Adrenal gland (tissue), 12 donors: ENCODE results near the gene ST6GALNAC4. TPM values are rescaled to one million over a fixed set of nuclear protein-coding genes. Genes with fewer than 3 reads are reported as not detected.

Source experiments
- DNase-seq, 7 donors: peaks; one replicate each; pipeline ENCODE4 v3.0.0-alpha.2; 2019 to 2020
- H3K27ac ChIP-seq, 5 donors: fragments of 200-600 bp; sonication (generic) in 4 of 5; 1 replicate in 3 of 5; 2 replicates in 2 of 5; pipeline versions ENCODE4 v1.5.1 to v1.8.0; 2016 to 2020; ENCODE audit warnings: mild to moderate bottlenecking in 1 of 5
- H3K27me3 ChIP-seq: fragments of 200-600 bp; 2 replicates; pipeline ENCODE4 v1.8.0; 2021
- H3K36me3 ChIP-seq, 2 donors: fragments of 200-600 bp; replicated peaks in 1 of 2; 1 replicate in 1 of 2; 2 replicates in 1 of 2; pipeline versions ENCODE4 v1.5.1 to v1.8.0; 2018 to 2022
- H3K4me1 ChIP-seq, 2 donors: fragments of 200-600 bp; replicated peaks in 1 of 2; 1 replicate in 1 of 2; 2 replicates in 1 of 2; pipeline versions ENCODE4 v1.5.1 to v1.8.0; 2018 to 2021
- H3K4me3 ChIP-seq, 4 donors: fragments of 200-600 bp; sonication (generic) in 3 of 4; one replicate each; pipeline ENCODE4 v1.5.1; 2016 to 2018
- H3K9me3 ChIP-seq, 3 donors: fragments of 200-600 bp; sonication (generic) in 1 of 3; replicated peaks in 1 of 3; 1 replicate in 2 of 3; 2 replicates in 1 of 3; pipeline versions ENCODE4 v1.5.1 to v1.8.0; 2016 to 2021
- CTCF ChIP-seq, 6 experiments: fragments of 450-650 bp in 4 of 6; fragments of 200-600 bp in 2 of 6; sonication (generic) in 1 of 6; IDR thresholded peaks; 1 replicate in 5 of 6; 2 replicates in 1 of 6; pipeline versions ENCODE4 v1.5.1 to v1.8.0; 2016 to 2021; ENCODE audit warnings: antibody characterized with exemption in 6 of 6, mild to moderate bottlenecking in 2 of 6, moderate library complexity in 1 of 6
- POLR2A ChIP-seq, 2 donors: fragments of 450-650 bp; IDR thresholded peaks; one replicate each; pipeline ENCODE4 v1.6.1; 2017; ENCODE audit warnings: antibody characterized with exemption in 2 of 2, mild to moderate bottlenecking in 2 of 2, moderate library complexity in 1 of 2
- WGBS, 4 donors: extraction: QIAGEN DNeasy Blood & Tissue Kit in 2 of 4; methylation state at CpG; one replicate each; pipeline versions ENCODE4 v1.1.5 to v1.1.7; 2013 to 2017; 5-methylcytosine and 5-hydroxymethylcytosine counted together
- intact Hi-C, 2 donors: fragments of 100-400 bp; cut with DNase I; formaldehyde crosslinking; loops; one replicate each; pipeline versions ENCODE4 v1.14.1 to v1.15.0; 2022 to 2023
- polyA plus RNA-seq, 3 donors: library from polyadenylated mRNA; stranded (reverse); fragments of 200-250 nt in 2 of 3; fragments of 350-450 nt in 1 of 3; fragmentation: Illumina TruSeq in 1 of 3; extraction: RNeasy Lipid Tissue Mini Kit (QIAGEN cat#74804) in 1 of 3; gene quantifications; one replicate each; pipeline ENCODE4 v1.2.3, GENCODE V29; 2013 to 2014
- total RNA-seq, 9 donors: library from RNA; depleted of rRNA in 4 of 9; stranded (reverse); fragments of >200 nt in 4 of 9; fragments of 120-200 nt in 1 of 9; fragmentation: NEBNext Ultra II Directional in 1 of 9; extraction: Animal tissue kit (Norgen Biotek cat#: 25700) in 1 of 9; gene quantifications; one replicate each; pipeline versions ENCODE4 v1.1.0 to v1.2.4, GENCODE V29; 2013 to 2023
- donor health status: healthy with polysubstance abuse.
- donor health status: Bipolar disorder and iron deficiency.
- donor health status: DM: yes; HTN: yes; CAD: no.
- donor health status: DM: no; HTN: no; CAD: no.
- donor health status: DM: no; HTN: no; CAD: no.
- donor health status: DM: yes; HTN: yes; CAD: no.

Gene ST6GALNAC4
- total and polyA plus RNA-seq, 12 donors = 5.3 to 65.7 (median 14.7) TPM

- WGBS, 4 donors = 90 to 98% (median 95%) methylated on average over 6 of the region's 6 CpGs
- no peak overlapping the region for H3K27ac ChIP-seq
- H3K4me3 ChIP-seq = no peak overlapping the region
- TF ChIP-seq CTCF (IDR thresholded peaks at IDR 0.05) (no peak), POLR2A (IDR thresholded peaks at IDR 0.05) (no peak)
- intact Hi-C loops = no loop called here
- peaks cover 0 to 72% of the 10 kb centered on the region in 2 donors for H3K36me3 ChIP-seq
- H3K9me3 ChIP-seq = no peaks in the 10 kb centered on the region
- H3K4me1 ChIP-seq = peaks cover 7 to 19% of the 10 kb centered on the region in 2 donors
- DNase-seq = no peak
- no peaks in the 10 kb centered on the region for H3K27me3 ChIP-seq
These were observed 24.0 kb downstream of the ST6GALNAC4 start for GRCh38 chr9:127892831-127893230.

GRCh38 chr9:127890053-127890452 lies 26.8 kb downstream of the ST6GALNAC4 start:
- TF ChIP-seq POLR2A (IDR thresholded peaks at IDR 0.05) (no peak), CTCF (IDR thresholded peaks at IDR 0.05) (no peak)
- WGBS, 4 donors = 84 to 92% (median 88%) methylated on average over 3 of the region's 3 CpGs

GRCh38 chr9:127887792-127888191 lies 29.0 kb downstream of the ST6GALNAC4 start:
- Histone ChIP-seq H3K36me3 (peaks cover 0 to 70% of the 10 kb centered on the region in 2 donors), H3K27me3 (no peaks in the 10 kb centered on the region), H3K27ac (no peak overlapping the region), H3K9me3 (no peaks in the 10 kb centered on the region), H3K4me1 (peaks cover 0 to 10% of the 10 kb centered on the region in 2 donors), H3K4me3 (no peak overlapping the region)
- no peak for TF ChIP-seq CTCF (IDR thresholded peaks at IDR 0.05)
- no peak for TF ChIP-seq POLR2A (IDR thresholded peaks at IDR 0.05)
- intact Hi-C loops = no loop called here
- no peak for DNase-seq
- WGBS, 4 donors = 79 to 95% (median 90%) methylated on average over 2 of the region's 2 CpGs

More at GRCh38 chr9:127890053-127890452, 26.8 kb downstream of the ST6GALNAC4 start:
- Histone ChIP-seq H3K4me1 (peaks cover 0 to 1% of the 10 kb centered on the region in 2 donors), H3K27ac (no peak overlapping the region), H3K27me3 (no peaks in the 10 kb centered on the region), H3K9me3 (no peaks in the 10 kb centered on the region), H3K4me3 (no peak overlapping the region), H3K36me3 (peaks cover 0 to 87% of the 10 kb centered on the region in 2 donors)
- intact Hi-C loops = no loop called here
- DNase-seq = no peak

- Histone ChIP-seq H3K27ac (peak overlapping the region in 1 of 5 donors; percentile 16), H3K27me3 (no peaks in the 10 kb centered on the region), H3K36me3 (peaks cover 0 to 61% of the 10 kb centered on the region in 2 donors), H3K4me1 (peaks cover 0 to 10% of the 10 kb centered on the region in 2 donors), H3K4me3 (no peak overlapping the region), H3K9me3 (no peaks in the 10 kb centered on the region)
- DNase-seq = no peak
- TF ChIP-seq POLR2A (IDR thresholded peaks at IDR 0.05) (no peak), CTCF (IDR thresholded peaks at IDR 0.05) (no peak)
- WGBS, 4 donors = 94 to 98% (median 96%) methylated on average over 11 to 18 of the region's 18 CpGs
- intact Hi-C loops = no loop called here
These were observed 30.4 kb downstream of the ST6GALNAC4 start for GRCh38 chr9:127886401-127886972.
